Pancreas (tissue), 10 donors: Measurements from ENCODE around the gene KCNK15. TPM values are rescaled to one million over a fixed set of nuclear protein-coding genes. Genes with fewer than 3 reads are reported as not detected.
A peak's percentile ranks its signal among the peaks of the same experiment; 100 is the strongest.

ENCODE experiments used
- ATAC-seq, 4 donors: fragments of 200-7000 bp; cut with Tn5 transposase; one replicate each; pipeline versions ENCODE4 v1.8.0 to v1.9.1; 2020; ENCODE audit warnings: mild to moderate bottlenecking in 4 of 4, moderate library complexity in 4 of 4
- DNase-seq, 6 donors: peaks; one replicate each; pipeline ENCODE4 v3.0.0-alpha.2; 2020
- FAIRE-seq: peaks from 2 replicates; lab custom pipeline; 2012; peaks lifted over from hg19 to GRCh38; lab: Jason Lieb, UNC
- H3K27ac ChIP-seq, 4 donors: fragments of 200-600 bp; sonication (generic); 1 replicate in 3 of 4; 2 replicates in 1 of 4; pipeline versions ENCODE4 v1.5.0 to v1.8.0; 2020
- H3K27me3 ChIP-seq, 4 donors: fragments of 200-600 bp; one replicate each; pipeline ENCODE4 v1.8.0; 2021
- H3K36me3 ChIP-seq, 3 donors: fragments of 200-600 bp; sonication (generic) in 1 of 3; one replicate each; pipeline versions ENCODE4 v1.5.0 to v1.8.0; 2020 to 2021
- H3K4me1 ChIP-seq, 3 donors: fragments of 200-600 bp; one replicate each; pipeline ENCODE4 v1.8.0; 2021
- H3K4me3 ChIP-seq, 4 donors: fragments of 200-600 bp; sonication (generic) in 2 of 4; one replicate each; pipeline versions ENCODE4 v1.5.0 to v1.8.0; 2020 to 2021
- H3K9me3 ChIP-seq, 4 donors: fragments of 200-600 bp; one replicate each; pipeline ENCODE4 v1.8.0; 2021
- CTCF ChIP-seq, 4 donors: fragments of 200-600 bp; sonication (generic) in 3 of 4; IDR thresholded peaks; one replicate each; pipeline versions ENCODE4 v1.5.0 to v1.8.0; 2021; ENCODE audit warnings: antibody characterized with exemption in 4 of 4
- WGBS, 2 donors: extraction: QIAGEN DNeasy Blood & Tissue Kit; methylation state at CpG; one replicate each; pipeline ENCODE4 v1.1.7; 2013; 5-methylcytosine and 5-hydroxymethylcytosine counted together
- intact Hi-C, 3 donors: fragments of 100-400 bp; cut with DNase I; formaldehyde crosslinking; loops; one replicate each; pipeline versions ENCODE4 v1.11.1 to v1.14.2; 2022
- polyA plus RNA-seq, 2 donors: library from polyadenylated mRNA; stranded (reverse); fragments of 200-250 nt; gene quantifications; one replicate each; pipeline ENCODE4 v1.2.3, GENCODE V29; 2013
- total RNA-seq, 6 donors: library from RNA; stranded (reverse); fragmentation: NEBNext Ultra II Directional in 4 of 6; extraction: Animal tissue kit (Norgen Biotek cat#: 25700) in 4 of 6; gene quantifications; one replicate each; pipeline versions ENCODE4 v1.2.1 to v1.2.4, GENCODE V29; 2021 to 2023
- donor health status: healthy with polysubstance abuse.
- donor health status: DM: no; HTN: no; CAD: no; lungs with moderate emphysema.
- donor health status: DM: no; HTN: no; CAD: no.
- donor health status: control.
- donor health status: control.
- donor health status: Bipolar disorder and iron deficiency.
- donor health status: DM: yes; HTN: yes; CAD: no.
- donor health status: DM: no; HTN: no; CAD: no.
- donor health status: DM: no; HTN: no; CAD: no.
- donor health status: DM: yes; HTN: yes; CAD: no.

KCNK15 gene
- total and polyA plus RNA-seq, 8 donors = 0.42 to 2.5 (median 1.0) TPM

- Histone ChIP-seq H3K9me3 (no peaks in the 10 kb centered on the region), H3K4me3 (no peak overlapping the region), H3K36me3 (no peaks in the 10 kb centered on the region), H3K27me3 (no peaks in the 10 kb centered on the region), H3K27ac (no peak overlapping the region), H3K4me1 (no peaks in the 10 kb centered on the region)
- TF ChIP-seq CTCF (IDR thresholded peaks at IDR 0.05) = no peak
- 89 to 92% methylated on average over 4 of the region's 4 CpGs for WGBS, 2 donors
- no peak for DNase-seq
- no peak for FAIRE-seq
- ATAC-seq = no peak
- intact Hi-C loops = no loop called here
Measured at GRCh38 chr20:44737116-44737515, 8.5 kb upstream of the KCNK15 start.

GRCh38 chr20:44738813-44739477, 6.7 kb upstream of the KCNK15 start:
- peak in 4 of 6 donors; percentile 64 to 85 (median 76) for DNase-seq
- Histone ChIP-seq H3K4me3 (no peak overlapping the region), H3K36me3 (no peaks in the 10 kb centered on the region), H3K27me3 (no peaks in the 10 kb centered on the region), H3K27ac (peak overlapping the region in 1 of 4 donors; percentile 8), H3K9me3 (no peaks in the 10 kb centered on the region), H3K4me1 (no peaks in the 10 kb centered on the region)
- intact Hi-C loops = no loop called here
- FAIRE-seq = no peak
- no peak for TF ChIP-seq CTCF (IDR thresholded peaks at IDR 0.05)
- 63 to 64% methylated on average over 7 of the region's 7 CpGs for WGBS, 2 donors
- peak; percentile 72 to 86 (median 86) for ATAC-seq

- Histone ChIP-seq H3K27me3 (no peaks in the 10 kb centered on the region), H3K36me3 (no peaks in the 10 kb centered on the region), H3K4me1 (no peaks in the 10 kb centered on the region), H3K9me3 (no peaks in the 10 kb centered on the region), H3K27ac (no peak overlapping the region), H3K4me3 (no peak overlapping the region)
- no peak for ATAC-seq
- 73 to 88% methylated on average over 2 of the region's 2 CpGs for WGBS, 2 donors
- no peak for FAIRE-seq
- TF ChIP-seq CTCF (IDR thresholded peaks at IDR 0.05) = no peak
- no peak for DNase-seq
- intact Hi-C loops = no loop called here
Measured at GRCh38 chr20:44739942-44740341, 5.7 kb upstream of the KCNK15 start.

GRCh38 chr20:44742304-44743079, 3.2 kb upstream of the KCNK15 start:
- WGBS, 2 donors = 76 to 77% methylated on average over 14 of the region's 14 CpGs
- ATAC-seq (no peak), DNase-seq (peak in 1 of 6 donors; percentile 9), FAIRE-seq (no peak)
- intact Hi-C loops = no loop called here
- H3K4me3 ChIP-seq = no peak overlapping the region
- H3K27me3 ChIP-seq = no peaks in the 10 kb centered on the region
- no peak for TF ChIP-seq CTCF (IDR thresholded peaks at IDR 0.05)
- H3K9me3 ChIP-seq = no peaks in the 10 kb centered on the region
- H3K27ac ChIP-seq = no peak overlapping the region
- no peaks in the 10 kb centered on the region for H3K36me3 ChIP-seq
- peaks cover 0 to 16% (median 0%) of the 10 kb centered on the region in 3 donors for H3K4me1 ChIP-seq
